DMS153 (cell line): ENCODE results near the gene MIA.
"Not testable (repeated sequence)": the region's sequence is repeated elsewhere in the genome, so short reads cannot be mapped to it uniquely, and the experiment has no call there.

ENCODE experiments used
- DNase-seq: peaks from one replicate; lab custom pipeline; 2025; lab: John Stamatoyannopoulos, UW

Gene MIA

DNA sequence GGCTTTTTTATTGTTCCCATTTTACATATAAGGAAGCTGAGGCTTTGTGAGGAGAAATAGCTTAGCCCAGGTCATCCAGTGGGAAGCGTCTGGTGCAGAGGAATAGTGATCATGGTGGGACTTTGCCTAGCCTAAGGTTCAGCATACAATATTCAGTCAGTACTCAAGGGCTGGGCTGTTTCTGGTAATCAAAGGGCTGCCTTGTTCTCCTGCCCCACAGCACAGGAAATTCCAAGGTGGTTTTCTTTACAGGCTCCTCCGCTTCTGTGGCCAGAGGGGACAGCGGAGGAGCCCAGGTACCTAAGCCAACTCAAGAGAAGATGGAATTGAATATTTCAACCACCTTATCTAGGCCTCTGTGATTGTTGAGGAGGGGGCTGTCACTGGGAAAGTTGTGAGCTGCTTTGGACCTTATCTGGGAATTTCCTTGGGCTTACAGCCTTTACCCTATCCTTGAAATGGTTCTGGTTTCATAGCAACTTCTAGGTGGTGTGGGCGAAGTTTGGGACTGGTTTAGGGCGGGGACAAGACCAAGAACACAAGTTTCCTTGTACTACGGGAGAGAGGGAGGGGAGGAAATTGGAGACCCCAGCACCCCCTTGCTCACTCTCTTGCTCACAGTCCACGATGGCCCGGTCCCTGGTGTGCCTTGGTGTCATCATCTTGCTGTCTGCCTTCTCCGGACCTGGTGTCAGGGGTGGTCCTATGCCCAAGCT is at the start of gene MIA:
Gene MIA (plus strand): TSS at position 606 of the 716 bp plus-strand sequence. CDS start 22 bp downstream, at position 628.
- no peak for DNase-seq

GRCh38 chr19:40726279-40726678 is 49.0 kb upstream of the MIA start:
- DNase-seq: no peak

DNA sequence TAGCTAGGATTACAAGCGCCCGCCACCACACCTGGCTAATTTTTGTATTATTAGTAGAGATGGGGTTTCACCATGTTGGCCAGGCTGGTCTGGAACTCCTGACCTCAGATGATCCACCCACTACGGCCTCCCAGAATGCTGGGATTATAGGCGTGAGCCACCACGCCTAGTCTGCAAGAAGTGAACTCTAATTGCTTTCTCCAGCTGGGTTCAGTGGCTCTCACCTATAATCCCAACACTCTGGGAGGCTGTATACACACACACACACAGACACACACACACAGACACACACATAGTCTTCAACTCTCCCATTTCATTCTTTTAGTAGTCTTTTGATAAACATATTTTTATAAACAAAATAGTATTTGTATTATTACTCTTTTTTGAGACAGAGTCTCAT is 45.3 kb upstream of the MIA start:
- DNase-seq: not testable (repeated sequence)

- not testable (repeated sequence) for DNase-seq
These were observed 43.0 kb upstream of the MIA start for GRCh38 chr19:40732304-40732703.

GRCh38 chr19:40733149-40733548 is 42.2 kb upstream of the MIA start:
- DNase-seq: no peak

- DNase-seq: no peak
These were observed 40.1 kb upstream of the MIA start for GRCh38 chr19:40735013-40735771.

DNA sequence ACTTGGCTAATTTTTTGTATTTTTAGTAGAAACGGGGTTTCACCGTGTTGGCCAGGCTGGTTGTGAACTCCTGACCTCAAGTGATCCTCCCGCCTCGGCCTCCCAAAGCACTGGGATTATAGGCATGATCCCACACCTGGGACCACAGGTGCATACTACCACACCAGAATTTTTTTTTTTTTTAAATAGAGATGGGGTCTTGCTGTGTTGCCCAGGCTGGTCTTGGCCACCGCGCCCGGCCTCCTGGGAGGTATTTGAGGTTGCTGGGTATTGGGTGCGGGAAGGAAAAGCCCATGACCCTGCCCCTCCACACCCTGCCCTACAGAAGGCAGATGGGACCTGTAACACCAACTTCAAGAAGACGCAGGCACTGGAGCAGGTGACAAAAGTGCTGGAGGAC is 38.7 kb upstream of the MIA start:
- DNase-seq: no peak

- no peak for DNase-seq
These were observed 38.1 kb upstream of the MIA start for GRCh38 chr19:40737102-40737644.

GRCh38 chr19:40739030-40739839 is 36.1 kb upstream of the MIA start:
- no peak for DNase-seq

GRCh38 chr19:40739871-40740703 is 35.2 kb upstream of the MIA start:
- no peak for DNase-seq

DNA sequence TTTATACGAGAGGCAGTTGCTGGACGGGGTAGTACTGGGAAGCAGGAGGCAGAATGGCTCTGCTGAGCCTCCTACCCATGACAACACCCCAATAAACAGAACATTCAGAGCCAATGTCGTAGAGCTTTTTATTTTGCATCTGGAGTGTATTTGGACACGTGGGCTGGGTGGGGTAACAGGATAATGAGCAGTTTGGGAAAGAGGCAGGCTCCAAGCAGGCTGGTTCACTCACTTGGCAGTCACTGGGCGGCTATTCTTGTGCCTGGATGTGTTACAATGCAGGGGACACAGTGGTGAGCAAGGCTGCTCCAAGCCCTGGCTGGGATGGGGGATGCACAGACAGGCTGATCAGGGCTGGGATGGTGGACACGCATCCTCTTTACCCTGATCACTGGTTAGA is 34.6 kb upstream of the MIA start:
- DNase-seq: no peak

DNA sequence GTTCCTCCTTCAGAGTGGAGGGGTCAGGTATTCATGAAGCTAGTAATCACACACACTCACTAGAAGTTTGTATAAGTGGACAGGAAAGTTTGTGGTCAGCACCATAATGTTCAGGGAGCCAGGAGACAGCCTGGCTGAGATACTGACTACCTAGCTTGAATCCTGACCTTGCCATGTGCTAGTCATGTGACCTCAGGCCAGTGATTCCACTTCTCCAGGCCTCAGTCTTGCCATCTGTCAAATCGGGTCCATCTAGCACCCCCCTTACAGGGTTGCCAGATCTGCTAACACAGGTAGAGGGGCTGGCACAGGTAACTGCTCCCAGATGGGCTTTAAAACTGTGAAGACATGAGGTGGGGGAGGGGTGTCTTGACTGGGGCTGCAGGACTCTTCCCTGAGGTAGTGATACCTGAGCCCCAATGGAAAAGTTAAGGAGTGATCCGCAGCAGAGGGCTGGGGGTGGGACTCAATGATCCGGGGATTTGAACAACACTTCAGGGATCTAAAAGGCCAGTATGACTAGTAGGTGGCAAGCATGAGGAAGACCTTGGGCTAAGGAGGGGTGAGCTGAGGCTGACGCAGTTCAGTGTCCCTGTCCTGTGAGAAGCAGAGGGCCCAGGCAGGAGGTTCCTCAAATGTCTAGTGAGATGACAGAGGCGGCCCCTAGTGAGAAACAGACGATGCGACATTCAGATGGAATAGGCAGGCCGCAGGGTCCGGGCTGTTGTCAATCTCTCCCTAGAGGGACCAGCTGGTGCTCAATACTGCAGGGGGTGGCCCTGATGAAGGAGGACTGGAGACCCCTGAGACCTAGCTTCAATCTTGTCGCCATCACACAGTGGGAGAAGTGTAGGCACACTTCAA is 33.6 kb upstream of the MIA start:
- DNase-seq: no peak

DNA sequence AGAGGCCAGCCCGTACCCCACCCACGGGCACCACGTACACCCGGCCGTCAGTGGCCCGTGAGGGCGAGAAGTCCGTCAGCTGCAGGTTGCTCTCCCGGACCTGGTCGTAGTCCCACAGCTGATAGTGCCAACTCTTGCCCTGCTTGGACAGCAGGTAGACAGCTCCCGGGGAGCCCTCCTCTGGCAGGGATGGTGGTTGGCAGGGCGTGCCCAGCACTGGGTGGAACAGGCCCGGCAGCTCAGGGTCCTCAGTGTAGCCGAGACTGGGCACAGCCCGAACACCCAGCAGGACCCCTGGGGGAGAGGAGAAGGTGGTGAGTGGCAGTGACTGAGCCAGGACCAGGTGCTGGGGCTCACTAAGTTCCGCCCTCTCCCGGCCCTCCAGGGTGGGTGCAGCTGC is 32.8 kb upstream of the MIA start:
- no peak for DNase-seq

DNA sequence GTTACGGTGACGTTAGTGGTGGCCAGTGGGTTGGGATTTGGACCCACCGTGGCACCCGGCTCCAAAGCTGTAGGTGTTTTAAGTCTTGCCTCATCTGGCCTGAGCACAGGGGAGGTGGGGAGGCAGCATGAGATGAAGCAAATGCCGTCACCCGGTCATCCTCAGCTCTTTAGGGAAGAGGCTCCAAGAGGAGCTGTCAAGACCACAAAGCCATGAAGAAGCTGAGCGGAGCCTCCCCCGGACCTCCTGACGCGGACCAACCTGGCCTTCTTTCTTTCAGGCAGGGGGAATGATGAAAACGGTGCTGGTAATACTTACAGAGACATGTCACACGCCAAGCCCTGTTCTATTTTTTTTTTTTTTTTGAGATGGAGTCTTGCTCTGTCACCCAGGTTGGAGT is 32.4 kb upstream of the MIA start:
- DNase-seq: no peak

DNA sequence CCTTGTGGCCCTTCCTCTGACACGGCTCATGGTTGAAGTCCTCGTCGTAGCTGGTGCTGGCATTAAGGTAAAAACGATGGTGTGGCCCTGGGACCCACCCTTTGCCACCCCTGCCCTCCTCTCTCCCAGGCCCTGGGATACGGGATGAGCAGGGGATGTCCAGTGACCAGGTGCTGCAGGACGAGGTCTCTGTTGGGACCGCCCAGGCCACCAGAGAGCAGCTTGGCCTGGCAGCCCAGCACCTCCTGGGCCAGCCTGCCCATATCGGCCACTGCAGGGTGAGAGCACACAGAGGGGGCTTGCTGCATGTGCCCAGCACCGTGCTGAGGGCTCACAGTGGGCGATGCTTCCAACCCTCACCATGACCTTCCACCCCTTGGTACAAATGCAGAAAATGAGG is 31.4 kb upstream of the MIA start:
- no peak for DNase-seq

- no peak for DNase-seq
These were observed 30.5 kb upstream of the MIA start for GRCh38 chr19:40744554-40745401.

DNA sequence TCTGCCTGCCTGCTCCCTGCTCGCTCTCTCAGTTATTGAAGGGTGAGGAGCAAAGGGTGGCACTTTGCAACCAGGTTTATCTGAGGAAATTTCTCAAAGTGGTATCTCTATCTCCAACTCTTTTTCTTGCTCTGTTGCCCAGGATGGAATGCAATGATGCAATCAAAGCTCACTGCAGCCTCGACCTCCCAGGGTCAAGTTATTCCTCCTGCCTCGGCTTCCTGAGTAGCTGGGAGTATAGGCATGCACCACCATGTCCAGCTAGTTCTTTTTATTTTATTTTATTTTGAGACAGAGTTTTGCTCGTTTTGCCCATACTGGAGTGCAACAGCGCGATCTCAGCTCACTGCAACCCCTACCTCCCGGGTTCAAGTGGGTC is 29.9 kb upstream of the MIA start:
- DNase-seq: no peak

DNA sequence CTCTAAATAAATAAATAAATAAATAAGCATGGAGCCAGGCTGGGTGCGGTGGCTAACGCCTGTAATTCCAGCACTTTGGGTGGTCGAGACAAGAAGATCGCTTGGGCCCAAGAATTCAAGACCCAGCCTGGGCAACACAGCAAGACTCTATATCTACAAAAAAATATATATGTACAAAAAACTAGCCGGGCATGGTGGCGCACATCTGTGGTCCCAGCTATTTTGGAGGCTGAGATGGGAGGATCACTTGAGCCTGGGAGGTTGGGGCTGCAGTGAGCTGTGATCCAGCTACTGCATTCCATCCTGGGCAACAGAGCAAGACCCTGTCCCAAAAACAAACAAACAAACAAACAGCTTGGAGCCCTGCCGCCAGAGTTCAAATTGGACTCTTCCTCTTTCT is 27.8 kb upstream of the MIA start:
- DNase-seq: no peak

DNA sequence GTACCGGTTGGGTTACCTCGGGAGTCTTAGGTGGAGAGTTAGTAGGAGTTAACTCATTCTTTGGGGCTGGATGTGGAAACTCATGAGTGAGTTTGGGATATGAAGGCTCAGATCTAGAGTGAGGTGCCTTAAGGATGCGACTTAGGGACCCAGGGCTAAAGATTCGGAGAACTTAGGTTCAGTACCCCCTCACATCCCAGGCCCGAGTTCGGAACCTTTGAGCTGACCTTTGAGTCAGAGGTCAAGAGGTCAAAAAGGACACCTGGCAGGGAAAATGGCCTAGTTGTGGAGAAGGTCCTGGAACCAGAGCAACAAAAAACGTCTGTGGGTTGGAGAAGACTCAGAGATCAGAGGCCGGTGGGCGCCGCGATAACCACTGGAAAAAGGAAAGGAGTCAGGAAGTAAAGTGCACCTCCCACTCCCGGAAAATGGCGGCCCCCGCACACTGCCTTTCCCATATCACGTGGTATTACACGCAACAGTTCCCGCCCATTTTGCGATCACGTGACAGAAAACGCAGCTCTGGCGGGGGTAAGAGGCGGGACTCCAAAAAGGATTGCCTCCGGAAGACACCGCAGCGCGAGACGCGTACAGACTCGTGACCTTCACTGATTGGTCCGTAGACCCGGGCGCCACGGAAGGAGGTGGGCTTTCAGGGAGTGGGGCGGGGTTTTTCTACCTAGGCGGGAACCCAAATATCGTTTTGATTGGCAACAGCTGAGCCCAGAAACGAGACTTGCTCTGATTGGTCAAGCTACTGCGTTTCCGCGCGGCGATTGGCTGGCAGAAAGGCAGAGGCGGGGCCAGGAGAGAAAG is 25.1 kb upstream of the MIA start, which contains the start of gene ACTMAP:
Gene ACTMAP (minus strand): TSS at position 420 of the 816 bp plus-strand sequence. CDS start 674 bp downstream, outside the sequence.
- peak; percentile 100 for DNase-seq
